Measurements from ENCODE around the gene STRBP. TPM values are rescaled to one million over a fixed set of nuclear protein-coding genes. Genes with fewer than 3 reads are reported as not detected.

The STRBP gene
- total RNA-seq, 1 experiment from 2014 or later = 39.9 TPM

GRCh38 chr9:123099548-123099947, 168.8 kb downstream of the STRBP start:
- DNase-seq = no peak
- Histone ChIP-seq H3K79me2 (ENCODE audit: low read depth) (no peaks in the 10 kb centered on the region), H3K36me3 (ENCODE audit: low read depth) (peaks cover 37% of the 10 kb centered on the region; the same call in 1 of the 2 replicates), H4K20me1 (ENCODE audit: insufficient read depth) (peaks cover 8% of the 10 kb centered on the region; the same call in 1 of the 2 replicates), H3K4me3 (no peak overlapping the region), H2AFZ (no peak overlapping the region), H3K4me1 (replicated peaks; ENCODE audit: insufficient read depth) (no peaks in the 10 kb centered on the region), H3K4me2 (no peak overlapping the region), H3K9me2 (ENCODE audit: insufficient read depth) (no peaks in the 10 kb centered on the region), H3K9me3 (ENCODE audit: insufficient read depth, low read depth) (no peaks in the 10 kb centered on the region), H3F3A (ENCODE audit: insufficient read depth, low read depth) (no peaks in the 10 kb centered on the region; the same call in 1 of the 2 replicates), H3K27me3 (ENCODE audit: insufficient read depth, low read depth) (no peaks in the 10 kb centered on the region), H3K27ac (no peak overlapping the region)
- ChIA-PET CTCF (interaction anchor here (0.8 kb wide), 1 partner anchor 9 kb away, joined by 3 read pairs; no protein-coding TSS in a partner anchor), POLR2A (ENCODE audit: unreplicated experiment) (no interaction called here)
- intact Hi-C loops (cut with micrococcal nuclease; ENCODE audit: unreplicated experiment) = no loop called here
- TF ChIP-seq EZH2 (IDR thresholded peaks at IDR 0.05; ENCODE audit: low read depth) (no peak), CTCF (conservative IDR thresholded peaks at IDR 0.05) (no peak)
- BruUV-seq (replicated peaks) = no TSS peak

- CTCF ChIA-PET = no interaction called here
- POLR2A ChIA-PET (ENCODE audit: unreplicated experiment) = no interaction called here
- peaks cover 37% of the 10 kb centered on the region; the same call in 1 of the 2 replicates for H3K36me3 ChIP-seq (ENCODE audit: low read depth)
Observed at GRCh38 chr9:123099042-123099441, 169.3 kb downstream of the STRBP start.

GRCh38 chr9:123098096-123098459, 170.3 kb downstream of the STRBP start:
- Histone ChIP-seq H2AFZ (no peak overlapping the region), H3K27ac (no peak overlapping the region), H4K20me1 (ENCODE audit: insufficient read depth) (peaks cover 8% of the 10 kb centered on the region; the same call in 1 of the 2 replicates), H3K79me2 (ENCODE audit: low read depth) (no peaks in the 10 kb centered on the region), H3K9me2 (ENCODE audit: insufficient read depth) (no peaks in the 10 kb centered on the region), H3K4me3 (no peak overlapping the region), H3K4me2 (no peak overlapping the region), H3F3A (ENCODE audit: insufficient read depth, low read depth) (no peaks in the 10 kb centered on the region; the same call in 1 of the 2 replicates), H3K4me1 (replicated peaks; ENCODE audit: insufficient read depth) (no peaks in the 10 kb centered on the region), H3K9me3 (ENCODE audit: insufficient read depth, low read depth) (no peaks in the 10 kb centered on the region), H3K36me3 (ENCODE audit: low read depth) (peaks cover 36% of the 10 kb centered on the region; the same call in 1 of the 2 replicates), H3K27me3 (ENCODE audit: insufficient read depth, low read depth) (no peaks in the 10 kb centered on the region)
- intact Hi-C loops (cut with micrococcal nuclease; ENCODE audit: unreplicated experiment) = no loop called here
- POLR2A ChIA-PET (ENCODE audit: unreplicated experiment) = no interaction called here
- BruUV-seq (replicated peaks) = no TSS peak
- TF ChIP-seq EZH2 (IDR thresholded peaks at IDR 0.05; ENCODE audit: low read depth) (no peak), CTCF (conservative IDR thresholded peaks at IDR 0.05) (no peak)
- no peak for DNase-seq
- CTCF ChIA-PET = no interaction called here

More at GRCh38 chr9:123099042-123099441, 169.3 kb downstream of the STRBP start:
- Histone ChIP-seq H2AFZ (no peak overlapping the region), H3K27me3 (ENCODE audit: insufficient read depth, low read depth) (no peaks in the 10 kb centered on the region), H3K4me3 (no peak overlapping the region), H3K9me3 (ENCODE audit: insufficient read depth, low read depth) (no peaks in the 10 kb centered on the region), H3K79me2 (ENCODE audit: low read depth) (no peaks in the 10 kb centered on the region), H3F3A (ENCODE audit: insufficient read depth, low read depth) (no peaks in the 10 kb centered on the region; the same call in 1 of the 2 replicates), H3K4me1 (replicated peaks; ENCODE audit: insufficient read depth) (no peaks in the 10 kb centered on the region), H3K4me2 (no peak overlapping the region), H3K9me2 (ENCODE audit: insufficient read depth) (no peaks in the 10 kb centered on the region), H3K27ac (no peak overlapping the region), H4K20me1 (ENCODE audit: insufficient read depth) (peaks cover 8% of the 10 kb centered on the region; the same call in 1 of the 2 replicates)
- no peak for TF ChIP-seq EZH2 (IDR thresholded peaks at IDR 0.05; ENCODE audit: low read depth)
- no peak for TF ChIP-seq CTCF (conservative IDR thresholded peaks at IDR 0.05)
- intact Hi-C loops (cut with micrococcal nuclease; ENCODE audit: unreplicated experiment) = no loop called here
- no peak for DNase-seq
- no TSS peak for BruUV-seq (replicated peaks)

Measured in PC-9 (cell line).